ENCODE measurements around the gene UBAC2. TPM values are rescaled to one million over a fixed set of nuclear protein-coding genes. Genes with fewer than 3 reads are reported as not detected.

UBAC2 gene
- total and polyA plus RNA-seq, 4 donors: 32.9 to 42.3 (median 35.3) TPM

GRCh38 chr13:99285432-99286182 is 85.0 kb downstream of the UBAC2 start (continued):
- peak; percentile 89 to 96 for TF ChIP-seq HNF4A (conservative IDR thresholded peaks at IDR 0.05)
- peak; percentile 89 for TF ChIP-seq YY1 (IDR thresholded peaks at IDR 0.05)
- peak; percentile 42 for TF ChIP-seq FOXA1 (IDR thresholded peaks at IDR 0.05)
- peak; percentile 41 for TF ChIP-seq HNF4G (IDR thresholded peaks at IDR 0.05)
- TF ChIP-seq SP1 (IDR thresholded peaks at IDR 0.05): peak; percentile 94

GRCh38 chr13:99287551-99287950 is 86.9 kb downstream of the UBAC2 start:
- H3K9me3 ChIP-seq (ENCODE audit: control insufficient read depth in 4 of 4, low read length in 3 of 4): no peaks in the 10 kb centered on the region
- no peak overlapping the region for H3K9ac ChIP-seq (ENCODE audit: low read depth in 1 of 2, low read length in 2 of 2)
- DNase-seq (ENCODE audit: low spot score): no peak
- 90% methylated on average over 4 of the region's 4 CpGs for WGBS
- peaks cover 2 to 31% (median 21%) of the 10 kb centered on the region in 4 donors for H3K4me1 ChIP-seq (ENCODE audit: control insufficient read depth in 4 of 4, insufficient read depth in 4 of 4, low read length in 3 of 4)
- no peak overlapping the region for H3K27ac ChIP-seq (ENCODE audit: low read depth in 1 of 2, low read length in 2 of 2)
- no peaks in the 10 kb centered on the region for H3K36me3 ChIP-seq (ENCODE audit: control insufficient read depth in 4 of 4, insufficient read depth in 3 of 4, low read depth in 1 of 4, low read length in 3 of 4)
- TF ChIP-seq FOXA1 (IDR thresholded peaks at IDR 0.05) (no peak), HNF4A (conservative IDR thresholded peaks at IDR 0.05) (no peak), TAF1 (conservative IDR thresholded peaks at IDR 0.05) (no peak), EGR1 (IDR thresholded peaks at IDR 0.05; ENCODE audit: low read depth in 2 of 2) (no peak), RAD21 (IDR thresholded peaks at IDR 0.05) (no peak), GABPA (IDR thresholded peaks at IDR 0.05 in 1 of 2, conservative IDR thresholded peaks at IDR 0.05 in 1 of 2) (no peak), RXRA (IDR thresholded peaks at IDR 0.05) (no peak), FOXA2 (IDR thresholded peaks at IDR 0.05) (no peak)
- TF ChIP-seq, protein P1, sequence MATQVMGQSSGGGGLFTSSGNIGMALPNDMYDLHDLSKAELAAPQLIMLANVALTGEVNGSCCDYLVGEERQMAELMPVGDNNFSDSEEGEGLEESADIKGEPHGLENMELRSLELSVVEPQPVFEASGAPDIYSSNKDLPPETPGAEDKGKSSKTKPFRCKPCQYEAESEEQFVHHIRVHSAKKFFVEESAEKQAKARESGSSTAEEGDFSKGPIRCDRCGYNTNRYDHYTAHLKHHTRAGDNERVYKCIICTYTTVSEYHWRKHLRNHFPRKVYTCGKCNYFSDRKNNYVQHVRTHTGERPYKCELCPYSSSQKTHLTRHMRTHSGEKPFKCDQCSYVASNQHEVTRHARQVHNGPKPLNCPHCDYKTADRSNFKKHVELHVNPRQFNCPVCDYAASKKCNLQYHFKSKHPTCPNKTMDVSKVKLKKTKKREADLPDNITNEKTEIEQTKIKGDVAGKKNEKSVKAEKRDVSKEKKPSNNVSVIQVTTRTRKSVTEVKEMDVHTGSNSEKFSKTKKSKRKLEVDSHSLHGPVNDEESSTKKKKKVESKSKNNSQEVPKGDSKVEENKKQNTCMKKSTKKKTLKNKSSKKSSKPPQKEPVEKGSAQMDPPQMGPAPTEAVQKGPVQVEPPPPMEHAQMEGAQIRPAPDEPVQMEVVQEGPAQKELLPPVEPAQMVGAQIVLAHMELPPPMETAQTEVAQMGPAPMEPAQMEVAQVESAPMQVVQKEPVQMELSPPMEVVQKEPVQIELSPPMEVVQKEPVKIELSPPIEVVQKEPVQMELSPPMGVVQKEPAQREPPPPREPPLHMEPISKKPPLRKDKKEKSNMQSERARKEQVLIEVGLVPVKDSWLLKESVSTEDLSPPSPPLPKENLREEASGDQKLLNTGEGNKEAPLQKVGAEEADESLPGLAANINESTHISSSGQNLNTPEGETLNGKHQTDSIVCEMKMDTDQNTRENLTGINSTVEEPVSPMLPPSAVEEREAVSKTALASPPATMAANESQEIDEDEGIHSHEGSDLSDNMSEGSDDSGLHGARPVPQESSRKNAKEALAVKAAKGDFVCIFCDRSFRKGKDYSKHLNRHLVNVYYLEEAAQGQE (IDR thresholded peaks at IDR 0.05): no peak
- TF ChIP-seq, protein P2, sequence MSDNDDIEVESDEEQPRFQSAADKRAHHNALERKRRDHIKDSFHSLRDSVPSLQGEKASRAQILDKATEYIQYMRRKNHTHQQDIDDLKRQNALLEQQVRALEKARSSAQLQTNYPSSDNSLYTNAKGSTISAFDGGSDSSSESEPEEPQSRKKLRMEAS (IDR thresholded peaks at IDR 0.05): no peak
- H3K27me3 ChIP-seq (ENCODE audit: control insufficient read depth in 4 of 4, insufficient read depth in 4 of 4, low read length in 3 of 4): no peaks in the 10 kb centered on the region
- no peak overlapping the region for H3K4me3 ChIP-seq (ENCODE audit: low read depth in 1 of 3, low read length in 3 of 3)

GRCh38 chr13:99288089-99288488 is 87.4 kb downstream of the UBAC2 start:
- Histone ChIP-seq H3K36me3 (ENCODE audit: control insufficient read depth in 4 of 4, insufficient read depth in 3 of 4, low read depth in 1 of 4, low read length in 3 of 4) (no peaks in the 10 kb centered on the region), H3K9me3 (ENCODE audit: control insufficient read depth in 4 of 4, low read length in 3 of 4) (no peaks in the 10 kb centered on the region), H3K9ac (ENCODE audit: low read depth in 1 of 2, low read length in 2 of 2) (no peak overlapping the region), H3K27ac (ENCODE audit: low read depth in 1 of 2, low read length in 2 of 2) (no peak overlapping the region), H3K4me3 (ENCODE audit: low read depth in 1 of 3, low read length in 3 of 3) (no peak overlapping the region), H3K27me3 (ENCODE audit: control insufficient read depth in 4 of 4, insufficient read depth in 4 of 4, low read length in 3 of 4) (no peaks in the 10 kb centered on the region), H3K4me1 (ENCODE audit: control insufficient read depth in 4 of 4, insufficient read depth in 4 of 4, low read length in 3 of 4) (peaks cover 2 to 25% (median 16%) of the 10 kb centered on the region in 4 donors)
- WGBS: 83% methylated on average over 2 of the region's 2 CpGs
- DNase-seq (ENCODE audit: low spot score): no peak
- TF ChIP-seq, protein P2 (IDR thresholded peaks at IDR 0.05): no peak
- TF ChIP-seq TAF1 (conservative IDR thresholded peaks at IDR 0.05) (no peak), HNF4G (IDR thresholded peaks at IDR 0.05) (no peak), RAD21 (IDR thresholded peaks at IDR 0.05) (no peak), JUND (IDR thresholded peaks at IDR 0.05) (no peak), HNF4A (conservative IDR thresholded peaks at IDR 0.05) (no peak), FOXA2 (IDR thresholded peaks at IDR 0.05) (no peak), CTCF (IDR thresholded peaks at IDR 0.05; ENCODE audit: low read depth, low read length, missing input control) (no peak), FOXA1 (IDR thresholded peaks at IDR 0.05) (no peak), GABPA (IDR thresholded peaks at IDR 0.05 in 1 of 2, conservative IDR thresholded peaks at IDR 0.05 in 1 of 2) (no peak), ATF3 (IDR thresholded peaks at IDR 0.05) (no peak), YY1 (IDR thresholded peaks at IDR 0.05) (no peak)
- TF ChIP-seq, protein P1 (IDR thresholded peaks at IDR 0.05): no peak
